Measurements from ENCODE around the gene FRMD1.

DNA sequence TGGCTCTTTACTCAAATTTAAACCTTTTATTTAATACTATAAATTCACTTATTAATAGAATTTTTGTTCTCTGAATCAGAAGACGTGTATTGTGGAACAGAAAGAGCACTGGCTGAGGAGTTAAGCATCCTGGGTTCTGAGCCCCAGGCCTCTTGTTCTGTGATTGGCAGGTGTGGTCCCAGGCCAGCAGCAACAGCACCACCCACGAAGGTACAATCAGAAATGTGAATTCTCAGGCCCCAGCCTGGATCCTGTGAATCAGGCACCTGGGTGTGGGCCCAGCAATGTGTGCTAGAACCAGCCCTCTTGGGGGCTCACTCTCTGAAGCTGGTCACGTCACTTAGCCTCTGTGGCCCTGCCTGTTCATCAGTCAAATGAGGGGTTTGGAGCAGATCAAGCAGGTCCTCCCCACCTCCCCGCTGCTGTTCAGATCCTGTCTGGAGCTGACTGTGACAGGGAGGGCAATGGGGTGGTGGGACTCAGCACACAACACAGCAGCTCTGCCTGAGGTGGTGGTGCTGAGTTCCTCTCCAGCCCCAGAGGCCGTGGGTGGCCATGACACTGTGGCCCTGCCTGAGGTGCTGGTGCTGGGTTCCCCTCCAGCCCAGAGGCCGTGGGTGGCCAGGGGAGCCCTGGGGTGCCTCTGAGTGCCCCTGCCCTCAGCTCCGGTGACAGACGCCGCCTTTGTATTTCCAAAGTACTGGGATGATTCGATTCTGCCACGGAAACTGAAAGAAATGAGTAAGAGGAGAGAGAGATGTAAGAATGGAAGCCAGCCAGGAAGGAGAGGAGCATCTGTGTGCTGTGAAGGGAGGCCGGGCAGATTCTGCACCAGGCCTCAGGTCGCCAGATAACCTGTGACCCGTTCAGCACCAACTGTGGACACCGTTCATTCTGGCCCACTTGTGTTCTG lies 41.6 kb upstream of the FRMD1 start:
- TF ChIP-seq EZH2phosphoT487 (IDR thresholded peaks at IDR 0.05; ENCODE audit: borderline replicate concordance) = no peak
- TF ChIP-seq FOSL1 (IDR thresholded peaks at IDR 0.05; ENCODE audit: low read depth) = no peak
- TF ChIP-seq POLR2AphosphoS5 (IDR thresholded peaks at IDR 0.05; ENCODE audit: low read depth, low read length) = no peak
- TF ChIP-seq, protein P1, sequence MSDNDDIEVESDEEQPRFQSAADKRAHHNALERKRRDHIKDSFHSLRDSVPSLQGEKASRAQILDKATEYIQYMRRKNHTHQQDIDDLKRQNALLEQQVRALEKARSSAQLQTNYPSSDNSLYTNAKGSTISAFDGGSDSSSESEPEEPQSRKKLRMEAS (IDR thresholded peaks at IDR 0.05) = no peak
- TF ChIP-seq POLR2A (IDR thresholded peaks at IDR 0.05; ENCODE audit: borderline replicate concordance, extremely low read depth, insufficient read depth, insufficient read length) = no peak
- TF ChIP-seq, protein P2, sequence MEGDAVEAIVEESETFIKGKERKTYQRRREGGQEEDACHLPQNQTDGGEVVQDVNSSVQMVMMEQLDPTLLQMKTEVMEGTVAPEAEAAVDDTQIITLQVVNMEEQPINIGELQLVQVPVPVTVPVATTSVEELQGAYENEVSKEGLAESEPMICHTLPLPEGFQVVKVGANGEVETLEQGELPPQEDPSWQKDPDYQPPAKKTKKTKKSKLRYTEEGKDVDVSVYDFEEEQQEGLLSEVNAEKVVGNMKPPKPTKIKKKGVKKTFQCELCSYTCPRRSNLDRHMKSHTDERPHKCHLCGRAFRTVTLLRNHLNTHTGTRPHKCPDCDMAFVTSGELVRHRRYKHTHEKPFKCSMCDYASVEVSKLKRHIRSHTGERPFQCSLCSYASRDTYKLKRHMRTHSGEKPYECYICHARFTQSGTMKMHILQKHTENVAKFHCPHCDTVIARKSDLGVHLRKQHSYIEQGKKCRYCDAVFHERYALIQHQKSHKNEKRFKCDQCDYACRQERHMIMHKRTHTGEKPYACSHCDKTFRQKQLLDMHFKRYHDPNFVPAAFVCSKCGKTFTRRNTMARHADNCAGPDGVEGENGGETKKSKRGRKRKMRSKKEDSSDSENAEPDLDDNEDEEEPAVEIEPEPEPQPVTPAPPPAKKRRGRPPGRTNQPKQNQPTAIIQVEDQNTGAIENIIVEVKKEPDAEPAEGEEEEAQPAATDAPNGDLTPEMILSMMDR (IDR thresholded peaks at IDR 0.05 in 2 of 3, conservative IDR thresholded peaks at IDR 0.05 in 1 of 3; ENCODE audit: borderline replicate concordance in 1 of 3, insufficient read depth in 1 of 3, low read depth in 2 of 3, low read length in 2 of 3) = no peak
- TF ChIP-seq EZH2 (IDR thresholded peaks at IDR 0.05) = no peak
- no peak for TF ChIP-seq YY1 (IDR thresholded peaks at IDR 0.05; ENCODE audit: extremely low read depth, insufficient replicate concordance, low read depth, low read length)
- no peak for TF ChIP-seq JUND (IDR thresholded peaks at IDR 0.05)
- TF ChIP-seq, protein P3, sequence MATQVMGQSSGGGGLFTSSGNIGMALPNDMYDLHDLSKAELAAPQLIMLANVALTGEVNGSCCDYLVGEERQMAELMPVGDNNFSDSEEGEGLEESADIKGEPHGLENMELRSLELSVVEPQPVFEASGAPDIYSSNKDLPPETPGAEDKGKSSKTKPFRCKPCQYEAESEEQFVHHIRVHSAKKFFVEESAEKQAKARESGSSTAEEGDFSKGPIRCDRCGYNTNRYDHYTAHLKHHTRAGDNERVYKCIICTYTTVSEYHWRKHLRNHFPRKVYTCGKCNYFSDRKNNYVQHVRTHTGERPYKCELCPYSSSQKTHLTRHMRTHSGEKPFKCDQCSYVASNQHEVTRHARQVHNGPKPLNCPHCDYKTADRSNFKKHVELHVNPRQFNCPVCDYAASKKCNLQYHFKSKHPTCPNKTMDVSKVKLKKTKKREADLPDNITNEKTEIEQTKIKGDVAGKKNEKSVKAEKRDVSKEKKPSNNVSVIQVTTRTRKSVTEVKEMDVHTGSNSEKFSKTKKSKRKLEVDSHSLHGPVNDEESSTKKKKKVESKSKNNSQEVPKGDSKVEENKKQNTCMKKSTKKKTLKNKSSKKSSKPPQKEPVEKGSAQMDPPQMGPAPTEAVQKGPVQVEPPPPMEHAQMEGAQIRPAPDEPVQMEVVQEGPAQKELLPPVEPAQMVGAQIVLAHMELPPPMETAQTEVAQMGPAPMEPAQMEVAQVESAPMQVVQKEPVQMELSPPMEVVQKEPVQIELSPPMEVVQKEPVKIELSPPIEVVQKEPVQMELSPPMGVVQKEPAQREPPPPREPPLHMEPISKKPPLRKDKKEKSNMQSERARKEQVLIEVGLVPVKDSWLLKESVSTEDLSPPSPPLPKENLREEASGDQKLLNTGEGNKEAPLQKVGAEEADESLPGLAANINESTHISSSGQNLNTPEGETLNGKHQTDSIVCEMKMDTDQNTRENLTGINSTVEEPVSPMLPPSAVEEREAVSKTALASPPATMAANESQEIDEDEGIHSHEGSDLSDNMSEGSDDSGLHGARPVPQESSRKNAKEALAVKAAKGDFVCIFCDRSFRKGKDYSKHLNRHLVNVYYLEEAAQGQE (IDR thresholded peaks at IDR 0.05; ENCODE audit: low read depth) = no peak
- TF ChIP-seq, protein P4, sequence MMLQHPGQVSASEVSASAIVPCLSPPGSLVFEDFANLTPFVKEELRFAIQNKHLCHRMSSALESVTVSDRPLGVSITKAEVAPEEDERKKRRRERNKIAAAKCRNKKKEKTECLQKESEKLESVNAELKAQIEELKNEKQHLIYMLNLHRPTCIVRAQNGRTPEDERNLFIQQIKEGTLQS (IDR thresholded peaks at IDR 0.05) = no peak

All from HCT116 (cell line).